D721Med (cell line): Measurements from ENCODE around the gene GPHN.
"Not testable (repeated sequence)": the region's sequence is repeated elsewhere in the genome, so short reads cannot be mapped to it uniquely, and the experiment has no call there.

Source experiments
- DNase-seq: peaks from one replicate; pipeline ENCODE4 v3.0.0; 2011; ENCODE audit warnings: low spot score; ENCODE audit not compliant: insufficient read length
- FAIRE-seq: peaks from 2 replicates; lab custom pipeline; 2011; peaks lifted over from hg19 to GRCh38; lab: Jason Lieb, UNC
- TF ChIP-seq, protein P1 (sequence below): IDR thresholded peaks from 2 replicates; pipeline ENCODE4 v1.5.1; 2012; ENCODE audit warnings: mild to moderate bottlenecking, control low read depth; ENCODE audit not compliant: insufficient read depth; ENCODE audit errors: missing control alignments

The GPHN gene

DNA sequence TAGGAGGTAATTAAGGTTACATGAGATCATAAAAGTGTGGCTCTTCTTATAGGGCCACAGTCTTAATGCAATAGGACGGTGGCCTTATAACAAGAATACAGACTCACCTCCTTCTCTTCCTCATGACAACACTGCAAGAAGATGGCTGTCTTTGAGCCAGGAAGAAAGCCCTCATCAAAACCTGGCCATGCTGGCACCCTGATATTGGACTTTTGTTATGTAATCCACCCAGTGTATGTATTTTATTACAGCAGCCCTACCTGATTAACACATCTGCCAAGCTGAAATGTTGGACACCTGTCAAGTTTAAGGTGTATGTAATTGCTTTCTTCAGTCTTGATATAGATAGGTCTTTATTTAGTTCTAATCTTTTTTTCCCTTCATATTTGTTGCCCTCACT lies 217.0 kb downstream of the GPHN start:
- no peak for DNase-seq
- TF ChIP-seq, protein P1, sequence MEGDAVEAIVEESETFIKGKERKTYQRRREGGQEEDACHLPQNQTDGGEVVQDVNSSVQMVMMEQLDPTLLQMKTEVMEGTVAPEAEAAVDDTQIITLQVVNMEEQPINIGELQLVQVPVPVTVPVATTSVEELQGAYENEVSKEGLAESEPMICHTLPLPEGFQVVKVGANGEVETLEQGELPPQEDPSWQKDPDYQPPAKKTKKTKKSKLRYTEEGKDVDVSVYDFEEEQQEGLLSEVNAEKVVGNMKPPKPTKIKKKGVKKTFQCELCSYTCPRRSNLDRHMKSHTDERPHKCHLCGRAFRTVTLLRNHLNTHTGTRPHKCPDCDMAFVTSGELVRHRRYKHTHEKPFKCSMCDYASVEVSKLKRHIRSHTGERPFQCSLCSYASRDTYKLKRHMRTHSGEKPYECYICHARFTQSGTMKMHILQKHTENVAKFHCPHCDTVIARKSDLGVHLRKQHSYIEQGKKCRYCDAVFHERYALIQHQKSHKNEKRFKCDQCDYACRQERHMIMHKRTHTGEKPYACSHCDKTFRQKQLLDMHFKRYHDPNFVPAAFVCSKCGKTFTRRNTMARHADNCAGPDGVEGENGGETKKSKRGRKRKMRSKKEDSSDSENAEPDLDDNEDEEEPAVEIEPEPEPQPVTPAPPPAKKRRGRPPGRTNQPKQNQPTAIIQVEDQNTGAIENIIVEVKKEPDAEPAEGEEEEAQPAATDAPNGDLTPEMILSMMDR = no peak
- FAIRE-seq = no peak

DNA sequence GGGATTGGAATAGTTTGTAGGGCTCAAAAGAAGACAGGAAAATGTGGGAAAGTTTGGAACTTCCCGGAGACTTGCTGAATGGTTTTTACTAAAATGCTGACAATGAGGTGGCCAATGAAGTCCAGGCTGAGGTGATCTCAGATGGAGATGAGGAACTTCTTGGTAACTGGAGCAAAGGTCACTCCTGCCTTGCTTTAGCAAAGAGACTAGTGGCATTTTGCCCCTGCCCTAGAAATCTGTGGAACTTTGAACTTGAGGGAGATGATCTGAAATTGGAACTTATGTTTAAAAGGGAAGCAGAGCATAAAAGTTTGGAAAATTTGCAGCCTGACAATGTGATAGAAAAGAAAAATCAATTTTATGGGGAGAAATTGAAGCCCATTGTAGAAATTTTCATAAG lies 223.4 kb downstream of the GPHN start:
- not testable (repeated sequence) for DNase-seq, FAIRE-seq

DNA sequence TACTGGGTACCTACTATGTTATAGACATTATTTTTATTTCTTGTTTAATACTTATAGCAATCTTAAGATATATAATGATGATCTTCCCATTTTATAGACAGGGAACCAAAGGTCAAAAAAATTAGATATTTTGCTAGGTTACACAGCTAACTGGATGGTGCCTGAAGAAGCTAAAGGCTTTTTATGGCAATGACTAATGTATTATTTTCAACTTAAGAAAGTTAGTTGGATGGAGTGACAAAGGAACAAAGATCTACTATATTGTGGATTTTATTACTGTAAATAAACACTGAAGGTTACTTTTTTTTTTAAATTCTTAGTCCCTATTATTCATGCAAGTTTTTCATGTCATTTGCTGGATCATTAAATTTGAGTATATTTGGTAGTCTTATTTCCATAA lies 227.9 kb downstream of the GPHN start:
- DNase-seq (no peak), FAIRE-seq (no peak)
- TF ChIP-seq, protein P1 = no peak

DNA sequence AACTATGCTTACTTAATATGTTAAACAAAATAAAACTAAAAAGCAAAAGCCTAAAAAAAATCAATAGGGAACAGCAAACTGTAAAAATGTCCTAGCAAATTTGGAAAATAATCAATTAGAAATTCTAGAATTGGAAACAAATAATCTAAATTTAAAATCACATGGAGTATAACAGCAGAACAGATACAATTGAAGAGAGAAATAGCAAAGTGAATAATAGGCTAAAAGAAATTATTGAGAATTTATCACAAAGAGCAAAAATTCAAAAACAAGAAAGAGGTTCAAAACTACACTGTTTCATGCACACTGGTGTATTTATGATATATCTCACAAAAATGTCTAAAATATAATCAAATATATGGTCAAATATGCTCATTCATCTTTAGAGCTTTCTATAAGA lies 231.9 kb downstream of the GPHN start:
- no peak for FAIRE-seq
- no peak for DNase-seq
- TF ChIP-seq, protein P1 = no peak

DNA sequence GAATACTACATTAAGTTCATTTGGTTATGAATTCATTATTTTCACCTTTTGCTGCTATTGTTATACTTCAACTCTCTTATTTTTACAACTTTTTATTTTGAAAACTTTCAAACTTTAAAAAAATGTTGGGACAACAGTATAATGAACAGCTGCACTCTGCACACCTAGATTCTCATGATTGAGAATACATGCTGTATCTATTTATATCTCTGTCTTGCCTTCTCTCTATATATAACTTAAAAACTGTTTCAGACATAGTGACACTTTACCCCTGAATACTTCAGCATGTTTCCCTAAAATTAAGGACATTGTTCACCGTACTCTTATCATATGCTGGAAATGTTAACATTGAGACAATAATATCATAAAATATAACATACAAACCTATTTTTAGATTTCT lies 237.1 kb downstream of the GPHN start:
- FAIRE-seq (no peak), DNase-seq (no peak)
- TF ChIP-seq, protein P1 = no peak

DNA sequence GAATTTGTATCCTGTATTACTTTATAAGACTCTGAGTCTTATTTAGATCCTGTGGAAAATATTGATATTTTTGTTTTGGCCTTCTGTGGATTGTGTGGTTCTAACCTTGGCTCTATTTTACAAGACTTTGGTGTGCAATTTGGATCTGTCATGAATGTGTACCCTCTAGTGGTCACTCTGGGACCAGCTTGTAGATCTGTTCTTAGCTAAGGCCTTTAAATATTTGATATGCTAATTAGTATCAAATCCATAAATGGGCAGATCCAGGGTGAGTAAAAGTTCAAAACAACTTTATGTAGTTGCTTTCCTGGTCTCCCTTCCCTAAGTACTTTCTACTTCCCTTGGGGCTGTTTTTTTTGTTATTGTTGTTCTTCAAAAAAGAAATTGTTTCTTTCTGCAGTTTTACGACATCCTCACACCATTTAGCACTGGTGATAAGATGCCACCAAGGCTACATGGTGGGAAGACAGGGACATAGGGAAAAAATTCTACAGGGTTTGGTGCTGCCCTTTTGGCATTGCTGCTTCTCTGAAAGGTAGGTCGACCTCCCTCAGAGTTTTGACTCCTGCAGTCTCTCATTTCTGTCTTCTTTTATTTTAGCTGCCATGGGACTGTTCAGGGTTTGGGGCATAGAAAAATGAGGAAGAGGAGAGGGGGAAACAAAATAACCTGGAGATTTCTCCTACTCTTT lies 238.5 kb downstream of the GPHN start:
- TF ChIP-seq, protein P1 = peak; percentile 35
- no peak for FAIRE-seq

DNA sequence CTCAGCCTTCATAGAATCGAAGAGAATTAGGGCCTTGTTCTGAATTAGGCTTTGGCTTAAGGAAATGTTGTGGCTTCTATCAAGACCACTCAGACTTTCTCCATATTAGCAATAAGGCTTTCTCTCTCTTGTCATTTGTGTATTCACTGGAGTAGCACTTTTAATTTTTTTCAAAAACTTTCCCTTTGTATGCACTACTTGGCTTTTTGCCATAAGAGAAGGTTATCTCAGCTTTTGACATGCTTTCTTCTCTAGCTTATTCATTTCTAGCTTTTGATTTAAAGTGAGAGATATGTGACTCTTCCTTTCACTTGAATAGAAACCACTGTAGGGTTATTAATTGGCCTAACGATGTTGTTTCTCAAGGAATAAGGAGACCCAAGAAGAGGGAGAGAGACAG lies 244.2 kb downstream of the GPHN start:
- no peak for FAIRE-seq
- DNase-seq = no peak
- TF ChIP-seq, protein P1 = no peak

More for the DNA sequence above, 238.5 kb downstream of the GPHN start:
- no peak for DNase-seq
